TTC549 (cell line): Measurements from ENCODE around the gene WIZ.

Experiments used
- FAIRE-seq: peaks from 2 replicates; lab custom pipeline; 2012; peaks lifted over from hg19 to GRCh38; lab: Jason Lieb, UNC

Gene WIZ

GRCh38 chr19:15373644-15374043 lies 76.1 kb downstream of the WIZ start:
- FAIRE-seq: no peak

- no peak for FAIRE-seq
Measured at GRCh38 chr19:15372891-15373301, 76.9 kb downstream of the WIZ start.

- FAIRE-seq: no peak
Measured at GRCh38 chr19:15372470-15372869, 77.3 kb downstream of the WIZ start.

- FAIRE-seq: no peak
Measured at GRCh38 chr19:15371786-15372380, 77.9 kb downstream of the WIZ start.

- FAIRE-seq: no peak
Measured at GRCh38 chr19:15371119-15371518, 78.6 kb downstream of the WIZ start.
